Endothelial cell of umbilical vein (primary cell): ENCODE data around the gene ETFA. TPM values are rescaled to one million over a fixed set of nuclear protein-coding genes. Genes with fewer than 3 reads are reported as not detected.

ENCODE experiments used
- BruUV-seq: library from RNA; stranded (reverse); fragments of 400-500 nt; replicated peaks from 2 replicates; lab custom pipeline; 2021; lab: Mats Ljungman, UMichigan
- CTCF ChIA-PET: fragments of 300-600, 350-600 bp; sonication (Branson Sonifier 250); formaldehyde crosslinking; loops from one replicate; lab custom pipeline; 2021; ENCODE audit warnings: antibody characterized with exemption, inconsistent platforms; lab: Charles Lee
- POLR2A ChIA-PET: fragments of 300-600, 350-600 bp; sonication (Branson Sonifier 250); formaldehyde crosslinking; loops from one replicate; lab custom pipeline; 2021; ENCODE audit warnings: antibody characterized with exemption, inconsistent platforms; lab: Charles Lee
- DNase-seq: peaks from one replicate; pipeline ENCODE4 v3.0.0-alpha.2; 2011; ENCODE audit warnings: low read depth, low spot score
- FAIRE-seq: peaks from 2 replicates; lab custom pipeline; 2011; peaks lifted over from hg19 to GRCh38; lab: Jason Lieb, UNC
- H2AFZ ChIP-seq: 2 replicates; pipeline ENCODE4 v1.6.0; 2012; ENCODE audit warnings: low read depth, low read length, control low read depth, inconsistent platforms
- H3K27ac ChIP-seq: 2 replicates; pipeline ENCODE4 v1.5.1; 2011; ENCODE audit warnings: low read depth, mild to moderate bottlenecking, control low read depth, low read length, moderate library complexity; ENCODE audit not compliant: insufficient read depth
- H3K27me3 ChIP-seq, 2 experiments: 2 replicates each; pipeline versions ENCODE4 v1.6.0 to v1.6.1; 2011; ENCODE audit warnings: low read length in 2 of 2, mixed read lengths in 1 of 2; ENCODE audit not compliant: control insufficient read depth in 2 of 2, insufficient read depth in 2 of 2
- H3K36me3 ChIP-seq, 2 experiments: 2 replicates in 1 of 2; 3 replicates in 1 of 2; pipeline ENCODE4 v1.5.1; 2011; ENCODE audit warnings: low read length in 2 of 2, mild to moderate bottlenecking in 1 of 2, moderate library complexity in 1 of 2; ENCODE audit not compliant: control insufficient read depth in 2 of 2, insufficient read depth in 2 of 2; ENCODE audit errors: extremely low read depth in 1 of 2
- H3K4me1 ChIP-seq: 3 replicates; pipeline ENCODE4 v1.5.1; 2011; ENCODE audit warnings: mild to moderate bottlenecking, low read length; ENCODE audit not compliant: control insufficient read depth, insufficient read depth; ENCODE audit errors: extremely low read depth
- H3K4me2 ChIP-seq: 2 replicates; pipeline ENCODE4 v1.6.1; 2011; ENCODE audit warnings: low read length, control low read depth, mixed read lengths; ENCODE audit not compliant: insufficient read depth
- H3K4me3 ChIP-seq, 3 experiments: fragments of 200-600 bp in 1 of 3; sonication (generic), shearing (Covaris generic) in 1 of 3; replicated peaks in 1 of 3; 2 replicates each; pipeline ENCODE4 v1.5.1; 2011 to 2016; ENCODE audit warnings: control low read depth in 3 of 3, low read length in 3 of 3, mild to moderate bottlenecking in 2 of 3, inconsistent platforms in 1 of 3, low read depth in 1 of 3, moderate library complexity in 1 of 3; ENCODE audit not compliant: insufficient read depth in 1 of 3
- H3K79me2 ChIP-seq: 2 replicates; pipeline ENCODE4 v1.6.0; 2012; ENCODE audit warnings: low read length, inconsistent platforms; ENCODE audit not compliant: control insufficient read depth, insufficient read depth
- H3K9ac ChIP-seq: replicated peaks from 2 replicates; pipeline ENCODE3; 2011; ENCODE audit warnings: low read length, control low read depth; ENCODE audit not compliant: insufficient read depth; ENCODE audit errors: extremely low read depth
- H3K9me1 ChIP-seq: replicated peaks from 3 replicates; pipeline ENCODE4 v1.6.0; 2011; ENCODE audit warnings: mild to moderate bottlenecking, low read length; ENCODE audit not compliant: control insufficient read depth, insufficient read depth; ENCODE audit errors: extremely low read depth
- H3K9me3 ChIP-seq: replicated peaks from 2 replicates; pipeline ENCODE4 v1.5.1; 2012; ENCODE audit warnings: low read length, inconsistent platforms; ENCODE audit not compliant: control insufficient read depth, insufficient read depth
- H4K20me1 ChIP-seq: replicated peaks from 2 replicates; pipeline ENCODE3; 2011; ENCODE audit warnings: mild to moderate bottlenecking, low read length; ENCODE audit not compliant: control insufficient read depth, insufficient read depth; ENCODE audit errors: extremely low read depth
- EZH2 ChIP-seq: IDR thresholded peaks from 2 replicates; pipeline ENCODE4 v1.6.1; 2012; ENCODE audit warnings: borderline replicate concordance, low read depth, mild to moderate bottlenecking, moderate library complexity, low read length, inconsistent platforms; ENCODE audit not compliant: severe bottlenecking
- FOS ChIP-seq: IDR thresholded peaks from 2 replicates; pipeline ENCODE4 v1.6.1; 2011; ENCODE audit warnings: mild to moderate bottlenecking, low read length, moderate library complexity, borderline replicate concordance; ENCODE audit not compliant: insufficient read depth
- GATA2 ChIP-seq: IDR thresholded peaks from 2 replicates; pipeline ENCODE4 v1.7.0; 2011; ENCODE audit warnings: low read depth, mild to moderate bottlenecking, moderate library complexity, mixed read lengths, low read length; ENCODE audit not compliant: insufficient read length, insufficient read depth
- JUN ChIP-seq: IDR thresholded peaks from 2 replicates; pipeline ENCODE4 v1.6.1; 2011; ENCODE audit warnings: borderline replicate concordance, low read depth; ENCODE audit not compliant: insufficient read length, insufficient read depth
- MYC ChIP-seq: IDR thresholded peaks from one replicate; pipeline ENCODE4 v1.6.1; 2011; ENCODE audit warnings: mild to moderate bottlenecking, low read depth, low read length
- POLR2A ChIP-seq: IDR thresholded peaks from 2 replicates; pipeline ENCODE4 v1.6.1; 2012; ENCODE audit warnings: low read depth, mild to moderate bottlenecking, control low read depth, low read length
- POLR2AphosphoS5 ChIP-seq: IDR thresholded peaks from 2 replicates; pipeline ENCODE4 v1.6.1; 2012; ENCODE audit warnings: low read depth, mild to moderate bottlenecking, control low read depth, low read length, moderate library complexity; ENCODE audit not compliant: insufficient read depth
- dilution Hi-C: fragments of 300-500 bp; cut with MboI; formaldehyde crosslinking; loops from one replicate; pipeline ENCODE4 v1.15.0; 2019; ENCODE audit warnings: low sequenced_read_pairs; ENCODE audit not compliant: extremely low pct_ligation_motif_present
- intact Hi-C: fragments of 100-400 bp; cut with micrococcal nuclease; formaldehyde crosslinking; loops from one replicate; pipeline ENCODE4 v1.10.0; 2022
- polyA plus RNA-seq, 4 experiments: library from polyadenylated mRNA; depleted of rRNA in 3 of 4; stranded (reverse) in 3 of 4; unstranded in 1 of 4; fragments of >200 nt; gene quantifications; 2 replicates each; pipeline versions ENCODE4 v1.2.1 to v1.2.3, GENCODE V29; 2011 to 2012; ENCODE audit warnings: missing spikeins in 1 of 4
- total RNA-seq: library from RNA; stranded (reverse); gene quantifications from 2 replicates; pipeline ENCODE4 v1.2.3, GENCODE V29; 2021
- TF ChIP-seq, protein P1 (sequence below): IDR thresholded peaks from 2 replicates; pipeline ENCODE4 v1.6.1; 2011; ENCODE audit not compliant: insufficient read depth, insufficient read length
- TF ChIP-seq, protein P2 (sequence below), 2 donors: IDR thresholded peaks; 1 replicate in 1 of 2; 2 replicates in 1 of 2; pipeline ENCODE4 v1.5.1; 2011; ENCODE audit warnings: low read length in 2 of 2, mild to moderate bottlenecking in 2 of 2, moderate library complexity in 2 of 2, control low read depth in 1 of 2, inconsistent platforms in 1 of 2, low read depth in 1 of 2; ENCODE audit not compliant: insufficient read depth in 1 of 2; ENCODE audit errors: extremely low read depth in 1 of 2

Gene ETFA
- total and polyA plus RNA-seq, 2 donors (not counting 3 experiments of a cell fraction or from before 2014, with no cell fraction given) = 102 to 116 TPM

DNA sequence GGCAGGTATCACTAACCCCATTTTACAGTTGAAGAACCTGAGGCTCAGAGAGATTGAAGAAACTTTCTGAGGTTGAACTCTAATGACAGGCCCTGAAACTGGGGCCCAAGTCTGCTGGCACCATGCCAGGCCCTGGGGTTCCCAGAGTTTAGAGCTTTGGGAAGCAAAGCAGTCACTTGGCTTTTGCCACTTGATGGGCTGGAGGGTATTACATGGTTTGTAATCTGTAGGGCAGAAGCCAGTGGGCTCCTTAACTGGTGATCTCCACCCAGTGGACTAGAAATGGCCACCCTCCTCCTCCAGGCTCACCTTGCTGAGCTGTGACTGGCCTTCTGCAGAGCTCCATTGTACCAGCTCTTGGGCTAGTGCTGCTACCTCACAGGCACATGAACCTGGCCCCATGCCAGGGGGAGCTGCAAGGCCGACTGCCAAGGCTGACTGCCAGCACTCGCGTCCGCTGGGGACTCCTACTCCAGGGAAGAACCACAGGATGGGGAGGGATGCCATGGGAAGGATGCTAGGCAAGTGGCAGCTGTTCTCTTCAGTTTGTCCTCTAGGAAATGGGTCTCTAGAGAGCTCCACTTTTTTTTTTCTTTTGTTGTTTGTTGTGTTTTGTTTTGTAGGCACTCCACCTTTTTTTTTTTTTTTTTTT is 104.8 kb downstream of the ETFA start:
- intact Hi-C loops = no loop called here
- Histone ChIP-seq H3K27me3 (no peaks in the 10 kb centered on the region), H2AFZ (no peak overlapping the region), H3K4me2 (no peak overlapping the region), H3K9me3 (no peaks in the 10 kb centered on the region), H4K20me1 (no peaks in the 10 kb centered on the region), H3K79me2 (no peaks in the 10 kb centered on the region), H3K27ac (no peak overlapping the region), H3K9ac (no peak overlapping the region), H3K4me3 (no peak overlapping the region), H3K9me1 (no peaks in the 10 kb centered on the region), H3K4me1 (no peaks in the 10 kb centered on the region), H3K36me3 (peaks cover under 1 to 5% of the 10 kb centered on the region in 2 experiments)
- FAIRE-seq (peak; percentile 47), DNase-seq (peak; percentile 71)
- dilution Hi-C loops = no loop called here
- BruUV-seq = no TSS peak
- ChIA-PET POLR2A (interaction anchor here (1.0 kb wide), 1 partner anchor 9 kb away, joined by 5 read pairs; no protein-coding TSS in a partner anchor), CTCF (interaction anchor here (0.8 to 2.2 kb wide), 7 partner anchors 10 to 124 kb away, joined by 3 to 13 read pairs (median 5); no protein-coding TSS in a partner anchor)
- TF ChIP-seq, protein P1, sequence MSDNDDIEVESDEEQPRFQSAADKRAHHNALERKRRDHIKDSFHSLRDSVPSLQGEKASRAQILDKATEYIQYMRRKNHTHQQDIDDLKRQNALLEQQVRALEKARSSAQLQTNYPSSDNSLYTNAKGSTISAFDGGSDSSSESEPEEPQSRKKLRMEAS = no peak
- TF ChIP-seq MYC = no peak
- no peak for TF ChIP-seq POLR2A
- no peak for TF ChIP-seq FOS
- no peak for TF ChIP-seq GATA2
- TF ChIP-seq JUN = no peak
- TF ChIP-seq, protein P2, sequence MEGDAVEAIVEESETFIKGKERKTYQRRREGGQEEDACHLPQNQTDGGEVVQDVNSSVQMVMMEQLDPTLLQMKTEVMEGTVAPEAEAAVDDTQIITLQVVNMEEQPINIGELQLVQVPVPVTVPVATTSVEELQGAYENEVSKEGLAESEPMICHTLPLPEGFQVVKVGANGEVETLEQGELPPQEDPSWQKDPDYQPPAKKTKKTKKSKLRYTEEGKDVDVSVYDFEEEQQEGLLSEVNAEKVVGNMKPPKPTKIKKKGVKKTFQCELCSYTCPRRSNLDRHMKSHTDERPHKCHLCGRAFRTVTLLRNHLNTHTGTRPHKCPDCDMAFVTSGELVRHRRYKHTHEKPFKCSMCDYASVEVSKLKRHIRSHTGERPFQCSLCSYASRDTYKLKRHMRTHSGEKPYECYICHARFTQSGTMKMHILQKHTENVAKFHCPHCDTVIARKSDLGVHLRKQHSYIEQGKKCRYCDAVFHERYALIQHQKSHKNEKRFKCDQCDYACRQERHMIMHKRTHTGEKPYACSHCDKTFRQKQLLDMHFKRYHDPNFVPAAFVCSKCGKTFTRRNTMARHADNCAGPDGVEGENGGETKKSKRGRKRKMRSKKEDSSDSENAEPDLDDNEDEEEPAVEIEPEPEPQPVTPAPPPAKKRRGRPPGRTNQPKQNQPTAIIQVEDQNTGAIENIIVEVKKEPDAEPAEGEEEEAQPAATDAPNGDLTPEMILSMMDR (IDR thresholded peaks at IDR 0.05; ENCODE audit: extremely low read depth in 1 of 2, insufficient read depth in 1 of 2, low read depth in 1 of 2, low read length in 2 of 2) = no peak
- TF ChIP-seq POLR2AphosphoS5 = no peak
- no peak for TF ChIP-seq EZH2
